Measurements from ENCODE around the gene TSPAN16. TPM values are rescaled to one million over a fixed set of nuclear protein-coding genes. Genes with fewer than 3 reads are reported as not detected.

TSPAN16 gene
- total RNA-seq, 1 experiment from 2014 or later: not detected

- DNase-seq: no peak
- Histone ChIP-seq H3K27me3 (ENCODE audit: control insufficient read depth, insufficient read depth, low read length) (peaks cover 18% of the 10 kb centered on the region), H3K4me3 (ENCODE audit: insufficient read depth, low read depth, low read length) (no peak overlapping the region), H3K36me3 (replicated peaks; ENCODE audit: control insufficient read depth, insufficient read depth, low read length) (no peaks in the 10 kb centered on the region)
Measured at GRCh38 chr19:11359421-11359820, 63.5 kb downstream of the TSPAN16 start.

GRCh38 chr19:11361037-11361770 is 65.2 kb downstream of the TSPAN16 start:
- DNase-seq: peak; percentile 98
- H3K27me3 ChIP-seq (ENCODE audit: control insufficient read depth, insufficient read depth, low read length): peaks cover 14% of the 10 kb centered on the region; the same call in 1 of the 2 replicates
- peak overlapping the region; percentile 64 for H3K4me3 ChIP-seq (ENCODE audit: insufficient read depth, low read depth, low read length)
- no peaks in the 10 kb centered on the region for H3K36me3 ChIP-seq (replicated peaks; ENCODE audit: control insufficient read depth, insufficient read depth, low read length)

- Histone ChIP-seq H3K4me3 (ENCODE audit: insufficient read depth, low read depth, low read length) (peak overlapping the region; percentile 64), H3K27me3 (ENCODE audit: control insufficient read depth, insufficient read depth, low read length) (peaks cover 13% of the 10 kb centered on the region; the same call in 1 of the 2 replicates)
- DNase-seq: peak; percentile 90
Measured at GRCh38 chr19:11361771-11362731, 66.1 kb downstream of the TSPAN16 start.

GRCh38 chr19:11363881-11364280 is 67.9 kb downstream of the TSPAN16 start:
- Histone ChIP-seq H3K4me3 (ENCODE audit: insufficient read depth, low read depth, low read length) (no peak overlapping the region), H3K36me3 (replicated peaks; ENCODE audit: control insufficient read depth, insufficient read depth, low read length) (peaks cover 2% of the 10 kb centered on the region), H3K27me3 (ENCODE audit: control insufficient read depth, insufficient read depth, low read length) (peaks cover 11% of the 10 kb centered on the region; the same call in 1 of the 2 replicates)
- DNase-seq: peak; percentile 52

More at GRCh38 chr19:11361771-11362731, 66.1 kb downstream of the TSPAN16 start:
- no peaks in the 10 kb centered on the region for H3K36me3 ChIP-seq (replicated peaks; ENCODE audit: control insufficient read depth, insufficient read depth, low read length)

GRCh38 chr19:11364296-11364904 is 68.4 kb downstream of the TSPAN16 start:
- H3K4me3 ChIP-seq (ENCODE audit: insufficient read depth, low read depth, low read length): no peak overlapping the region
- peaks cover 5% of the 10 kb centered on the region for H3K36me3 ChIP-seq (replicated peaks; ENCODE audit: control insufficient read depth, insufficient read depth, low read length)
- DNase-seq: peak; percentile 52
- peaks cover 11% of the 10 kb centered on the region; the same call in 1 of the 2 replicates for H3K27me3 ChIP-seq (ENCODE audit: control insufficient read depth, insufficient read depth, low read length)

GRCh38 chr19:11364935-11365334 is 69.0 kb downstream of the TSPAN16 start:
- no peak overlapping the region for H3K4me3 ChIP-seq (ENCODE audit: insufficient read depth, low read depth, low read length)
- H3K36me3 ChIP-seq (replicated peaks; ENCODE audit: control insufficient read depth, insufficient read depth, low read length): peaks cover 5% of the 10 kb centered on the region
- peak; percentile 20 for DNase-seq
- H3K27me3 ChIP-seq (ENCODE audit: control insufficient read depth, insufficient read depth, low read length): peaks cover 11% of the 10 kb centered on the region; the same call in 1 of the 2 replicates

Other genes with a start within 250 kb of the TSPAN16 start
- gene LDLR, start 206.7 kb upstream of the TSPAN16 start, total RNA-seq (2014; rRNA removed; shearing (Covaris generic)): 144 and 158 TPM in 2 replicates
- 66.8 and 67.0 TPM in 2 replicates for gene SPC24, start 140.4 kb upstream of the TSPAN16 start, total RNA-seq (2014; rRNA removed; shearing (Covaris generic))
- 32.3 and 41.8 TPM in 2 replicates for gene KANK2, start 98.6 kb upstream of the TSPAN16 start, total RNA-seq (2014; rRNA removed; shearing (Covaris generic))
- not detected in 2 replicates for gene ANGPTL8, start 56.5 kb upstream of the TSPAN16 start, total RNA-seq (2014; rRNA removed; shearing (Covaris generic))
- 26.9 and 33.7 TPM in 2 replicates for gene DOCK6, start 33.6 kb upstream of the TSPAN16 start, total RNA-seq (2014; rRNA removed; shearing (Covaris generic))
- gene RAB3D, start 43.5 kb downstream of the TSPAN16 start, total RNA-seq (2014; rRNA removed; shearing (Covaris generic)): 10.1 and 11.2 TPM in 2 replicates
- 102 and 128 TPM in 2 replicates for gene TMEM205, start 50.1 kb downstream of the TSPAN16 start, total RNA-seq (2014; rRNA removed; shearing (Covaris generic))
- 2.7 and 5.5 TPM in 2 replicates for gene CCDC159, start 50.4 kb downstream of the TSPAN16 start, total RNA-seq (2014; rRNA removed; shearing (Covaris generic))
- 5.7 and 7.0 TPM in 2 replicates for gene PLPPR2, start 59.3 kb downstream of the TSPAN16 start, total RNA-seq (2014; rRNA removed; shearing (Covaris generic))
- gene SWSAP1, start 78.5 kb downstream of the TSPAN16 start, total RNA-seq (2014; rRNA removed; shearing (Covaris generic)): 3.0 and 3.3 TPM in 2 replicates
- 14.9 and 15.8 TPM in 2 replicates for gene EPOR, start 88.2 kb downstream of the TSPAN16 start, total RNA-seq (2014; rRNA removed; shearing (Covaris generic))
- 1.6 and 7.8 TPM in 2 replicates for gene RGL3, start 123.2 kb downstream of the TSPAN16 start, total RNA-seq (2014; rRNA removed; shearing (Covaris generic))
- gene ODAD3, start 139.0 kb downstream of the TSPAN16 start, total RNA-seq (2014; rRNA removed; shearing (Covaris generic)): 0.66 and 1.4 TPM in 2 replicates
- 97.7 and 108 TPM in 2 replicates for gene PRKCSH, start 139.5 kb downstream of the TSPAN16 start, total RNA-seq (2014; rRNA removed; shearing (Covaris generic))
- gene ELAVL3, start 184.9 kb downstream of the TSPAN16 start, total RNA-seq (2014; rRNA removed; shearing (Covaris generic)): 0.17 and 0.52 TPM in 2 replicates
- 8.5 and 9.8 TPM in 2 replicates for gene ZNF653, start 209.7 kb downstream of the TSPAN16 start, total RNA-seq (2014; rRNA removed; shearing (Covaris generic))
- gene ECSIT, start 233.0 kb downstream of the TSPAN16 start, total RNA-seq (2014; rRNA removed; shearing (Covaris generic)): 72.4 and 77.5 TPM in 2 replicates
- 24.1 and 26.7 TPM in 2 replicates for gene CNN1, start 242.7 kb downstream of the TSPAN16 start, total RNA-seq (2014; rRNA removed; shearing (Covaris generic))